Trophoblast cell (in vitro differentiated cells and primary cell): ENCODE results near the gene SP110.

Source experiments
- DNase-seq, 2 donors: peaks; one replicate each; pipeline ENCODE4 v3.0.0-alpha.2; 2016
- H2AFZ ChIP-seq: 2 replicates; pipeline ENCODE4 v1.6.1; 2013; ENCODE audit warnings: low read length, moderate library complexity, mild to moderate bottlenecking; ENCODE audit not compliant: insufficient read depth, poor library complexity
- H2AK5ac ChIP-seq: 2 replicates; pipeline ENCODE4 v1.6.1; 2013; ENCODE audit warnings: mild to moderate bottlenecking, low read length
- H2BK120ac ChIP-seq: 2 replicates; pipeline ENCODE4 v1.6.1; 2013; ENCODE audit warnings: low read length, mild to moderate bottlenecking, moderate library complexity; ENCODE audit not compliant: insufficient read depth, poor library complexity
- H2BK12ac ChIP-seq: 2 replicates; pipeline ENCODE4 v1.6.1; 2013; ENCODE audit warnings: mild to moderate bottlenecking, low read length, moderate library complexity
- H2BK5ac ChIP-seq: 2 replicates; pipeline ENCODE4 v1.6.1; 2013; ENCODE audit warnings: low read length, low read depth, moderate library complexity, mild to moderate bottlenecking; ENCODE audit not compliant: poor library complexity
- H3K14ac ChIP-seq: 2 replicates; pipeline ENCODE4 v1.6.1; 2013; ENCODE audit warnings: mild to moderate bottlenecking, low read length
- H3K18ac ChIP-seq: 2 replicates; pipeline ENCODE4 v1.6.1; 2013; ENCODE audit warnings: mild to moderate bottlenecking, low read length
- H3K23ac ChIP-seq: 2 replicates; pipeline ENCODE4 v1.6.1; 2013; ENCODE audit warnings: low read length
- H3K27ac ChIP-seq: 2 replicates; pipeline ENCODE4 v1.5.1; 2013; ENCODE audit warnings: low read depth, mild to moderate bottlenecking, inconsistent platforms, low read length, moderate library complexity
- H3K27me3 ChIP-seq: 2 replicates; pipeline ENCODE4 v1.6.1; 2013; ENCODE audit warnings: inconsistent platforms, mild to moderate bottlenecking, low read length, moderate library complexity; ENCODE audit not compliant: insufficient read depth
- H3K36me3 ChIP-seq, 2 experiments: 1 replicate in 1 of 2; 2 replicates in 1 of 2; pipeline ENCODE4 v1.6.1; 2013; ENCODE audit warnings: low read length in 2 of 2, mild to moderate bottlenecking in 2 of 2, moderate library complexity in 1 of 2; ENCODE audit not compliant: insufficient read depth in 2 of 2, control insufficient read depth in 1 of 2
- H3K4ac ChIP-seq: 2 replicates; pipeline ENCODE4 v1.6.1; 2013; ENCODE audit warnings: low read depth, mild to moderate bottlenecking, low read length, moderate library complexity
- H3K4me1 ChIP-seq, 2 experiments: 1 replicate in 1 of 2; 2 replicates in 1 of 2; pipeline ENCODE4 v1.6.1; 2013; ENCODE audit warnings: low read length in 2 of 2, mild to moderate bottlenecking in 2 of 2, moderate library complexity in 1 of 2; ENCODE audit not compliant: insufficient read depth in 2 of 2, control insufficient read depth in 1 of 2
- H3K4me2 ChIP-seq: 2 replicates; pipeline ENCODE4 v1.6.1; 2013; ENCODE audit warnings: inconsistent platforms, mild to moderate bottlenecking, low read length, moderate library complexity
- H3K4me3 ChIP-seq: 2 replicates; pipeline ENCODE4 v1.5.1; 2013; ENCODE audit warnings: mild to moderate bottlenecking, low read depth, low read length, inconsistent platforms
- H3K79me1 ChIP-seq: one replicate; pipeline ENCODE4 v1.6.1; 2013; ENCODE audit warnings: low read length
- H3K79me2 ChIP-seq: 2 replicates; pipeline ENCODE4 v1.6.1; 2013; ENCODE audit warnings: low read length, mild to moderate bottlenecking; ENCODE audit not compliant: control insufficient read depth, insufficient read depth, poor library complexity
- H3K9ac ChIP-seq: 2 replicates; pipeline ENCODE4 v1.6.1; 2013; ENCODE audit warnings: mild to moderate bottlenecking, low read length
- H3K9me3 ChIP-seq: 2 replicates; pipeline ENCODE4 v1.6.1; 2013; ENCODE audit warnings: low read depth, mild to moderate bottlenecking, control low read depth, inconsistent platforms, low read length; ENCODE audit not compliant: insufficient read depth
- H4K12ac ChIP-seq: 2 replicates; pipeline ENCODE4 v1.6.1; 2013; ENCODE audit warnings: low read depth, mild to moderate bottlenecking, low read length, moderate library complexity
- H4K8ac ChIP-seq: 2 replicates; pipeline ENCODE4 v1.6.1; 2013; ENCODE audit warnings: low read depth, mild to moderate bottlenecking, low read length, moderate library complexity
- H4K91ac ChIP-seq: one replicate; pipeline ENCODE4 v1.6.1; 2013; ENCODE audit warnings: low read depth, mild to moderate bottlenecking, low read length, moderate library complexity
- WGBS: extraction: QIAGEN DNeasy Blood & Tissue Kit; methylation state at CpG from one replicate; pipeline ENCODE4 v1.1.7; 2013; ENCODE audit warnings: missing lambda C conversion rate; ENCODE audit not compliant: insufficient read length, insufficient coverage; ENCODE audit errors: extremely low coverage; 5-methylcytosine and 5-hydroxymethylcytosine counted together

Gene SP110

DNA sequence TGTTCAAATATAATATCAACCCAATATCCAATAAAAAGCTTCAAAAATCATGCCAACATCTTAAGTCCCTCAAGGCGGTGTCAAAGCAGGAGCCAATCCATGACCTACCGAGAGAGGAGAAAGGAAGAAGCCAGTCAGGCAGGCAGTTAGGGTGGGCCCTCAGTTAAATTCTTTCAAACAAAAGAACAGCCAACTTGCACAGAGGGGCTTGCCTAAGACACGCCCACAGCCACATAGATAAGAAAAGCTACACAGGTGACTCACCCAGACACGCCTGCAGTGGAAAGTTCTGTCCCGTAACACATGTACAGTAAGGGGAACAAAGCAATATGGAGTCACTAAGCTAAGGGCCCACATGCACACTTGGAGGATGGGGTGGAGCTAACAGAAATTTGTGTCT, 61.3 kb downstream of the SP110 start:
- no peak for DNase-seq
- Histone ChIP-seq H3K4me2 (no peak overlapping the region), H2BK120ac (no peak overlapping the region)

DNA sequence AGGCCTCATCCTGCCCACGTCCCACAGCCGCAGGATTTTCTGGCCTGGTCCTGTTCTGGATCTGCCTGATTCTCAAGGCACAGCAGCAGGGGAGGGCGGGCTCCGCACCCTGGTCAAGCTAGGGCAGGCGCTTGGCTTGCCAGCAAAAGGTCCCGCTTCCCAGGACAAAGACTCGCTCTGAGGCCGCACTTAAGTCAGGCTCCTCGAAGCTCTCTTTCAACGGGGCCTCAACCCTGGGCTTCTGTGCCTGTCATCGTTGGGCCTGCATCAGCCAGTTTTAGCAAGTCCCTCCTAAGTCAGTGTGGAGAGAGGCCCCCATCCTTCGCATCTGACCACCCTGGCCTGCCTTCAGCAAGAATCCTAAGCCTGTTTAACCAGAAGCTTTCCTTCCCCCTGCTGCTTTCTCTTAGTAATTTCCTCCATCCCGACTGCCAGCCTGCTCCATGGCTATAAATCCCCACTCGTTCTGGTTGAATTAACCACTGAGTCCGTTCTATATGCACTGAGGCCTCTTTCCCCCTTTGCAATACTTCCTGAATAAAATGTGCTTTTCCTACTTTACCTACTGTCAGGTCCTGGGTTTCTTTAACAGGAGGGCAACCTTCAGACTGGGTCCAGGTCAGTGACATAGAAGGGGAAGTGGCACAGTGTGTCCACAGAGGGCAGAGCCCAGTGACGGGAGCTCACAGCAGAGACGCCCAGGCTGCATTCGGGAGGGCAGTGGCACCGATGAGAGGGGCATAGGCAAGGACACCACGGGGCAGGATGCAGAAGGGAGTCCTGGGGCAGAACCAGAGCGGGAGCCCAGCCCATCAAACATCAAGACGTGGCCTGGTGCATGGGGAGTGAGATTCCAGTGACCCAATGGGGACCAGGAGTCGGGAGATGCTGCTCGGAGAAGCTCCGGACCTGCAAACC, 62.7 kb downstream of the SP110 start:
- Histone ChIP-seq H3K18ac (no peak overlapping the region), H4K8ac (no peak overlapping the region), H4K12ac (no peak overlapping the region), H3K23ac (no peak overlapping the region), H3K4me1 (peaks cover 0 to 2% of the 10 kb centered on the region in 2 experiments), H3K27me3 (no peaks in the 10 kb centered on the region), H2BK5ac (no peak overlapping the region), H2BK12ac (no peak overlapping the region), H3K9ac (no peak overlapping the region), H2AK5ac (no peak overlapping the region), H2BK120ac (no peak overlapping the region), H2AFZ (no peak overlapping the region), H3K36me3 (no peaks in the 10 kb centered on the region), H3K4me3 (no peak overlapping the region), H3K14ac (no peak overlapping the region), H4K91ac (no peak overlapping the region), H3K27ac (no peak overlapping the region), H3K79me1 (no peaks in the 10 kb centered on the region), H3K79me2 (no peaks in the 10 kb centered on the region), H3K4me2 (no peak overlapping the region), H3K9me3 (peaks cover 3% of the 10 kb centered on the region), H3K4ac (no peak overlapping the region)
- no peak for DNase-seq
- no CpG with 5 or more reads among the region's 25 CpGs for WGBS

More for the DNA sequence above, 61.3 kb downstream of the SP110 start:
- Histone ChIP-seq H2BK5ac (no peak overlapping the region), H2BK12ac (no peak overlapping the region), H4K91ac (no peak overlapping the region), H3K4ac (no peak overlapping the region), H3K18ac (no peak overlapping the region), H3K9me3 (peaks cover 3% of the 10 kb centered on the region), H2AFZ (no peak overlapping the region), H3K79me1 (no peaks in the 10 kb centered on the region), H3K27me3 (no peaks in the 10 kb centered on the region), H2AK5ac (no peak overlapping the region), H3K23ac (no peak overlapping the region), H3K9ac (no peak overlapping the region), H3K27ac (no peak overlapping the region), H3K79me2 (no peaks in the 10 kb centered on the region), H3K4me1 (no peaks in the 10 kb centered on the region), H4K8ac (no peak overlapping the region), H4K12ac (no peak overlapping the region), H3K36me3 (no peaks in the 10 kb centered on the region), H3K4me3 (no peak overlapping the region), H3K14ac (no peak overlapping the region)
- no CpG with 5 or more reads among the region's 5 CpGs for WGBS

DNA sequence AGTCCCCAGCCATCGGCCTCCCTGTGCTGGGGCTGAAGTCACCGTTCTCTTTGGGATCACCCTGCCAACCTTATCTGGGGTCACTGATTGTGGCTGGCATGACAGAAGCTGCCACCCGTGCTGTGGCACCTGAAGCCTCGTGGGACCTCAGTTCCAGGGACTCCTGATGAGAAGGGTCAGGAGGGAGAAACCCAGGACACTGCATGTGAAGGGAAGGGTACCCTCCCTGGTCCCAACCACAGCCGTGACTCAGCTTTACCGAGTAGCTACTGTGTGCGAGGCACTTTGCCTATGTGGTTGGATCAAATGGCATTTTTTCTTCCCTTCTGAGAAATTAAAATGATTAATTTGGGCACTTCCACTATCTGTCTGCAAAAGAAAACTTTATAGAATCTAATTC, 64.4 kb downstream of the SP110 start:
- peaks cover 0 to 2% of the 10 kb centered on the region in 2 experiments for H3K4me1 ChIP-seq
- no peak overlapping the region for H2AFZ ChIP-seq
- no peak overlapping the region for H2BK5ac ChIP-seq
- no peak overlapping the region for H2AK5ac ChIP-seq
- H3K27me3 ChIP-seq, result no peaks in the 10 kb centered on the region
- no peaks in the 10 kb centered on the region for H3K79me1 ChIP-seq
- no CpG with 5 or more reads among the region's 7 CpGs for WGBS
- peaks cover 3% of the 10 kb centered on the region for H3K9me3 ChIP-seq
- no peak overlapping the region for H4K91ac ChIP-seq
- no peak overlapping the region for H3K14ac ChIP-seq
- H4K12ac ChIP-seq, result no peak overlapping the region
- no peak overlapping the region for H3K27ac ChIP-seq
- H3K18ac ChIP-seq, result no peak overlapping the region
- H3K23ac ChIP-seq, result no peak overlapping the region
- H3K4me3 ChIP-seq, result no peak overlapping the region
- no peak overlapping the region for H2BK12ac ChIP-seq
- H3K36me3 ChIP-seq, result no peaks in the 10 kb centered on the region
- no peak overlapping the region for H4K8ac ChIP-seq
- no peak overlapping the region for H3K4me2 ChIP-seq
- H2BK120ac ChIP-seq, result no peak overlapping the region
- no peak for DNase-seq
- no peak overlapping the region for H3K9ac ChIP-seq
- H3K79me2 ChIP-seq, result no peaks in the 10 kb centered on the region
- H3K4ac ChIP-seq, result no peak overlapping the region

DNA sequence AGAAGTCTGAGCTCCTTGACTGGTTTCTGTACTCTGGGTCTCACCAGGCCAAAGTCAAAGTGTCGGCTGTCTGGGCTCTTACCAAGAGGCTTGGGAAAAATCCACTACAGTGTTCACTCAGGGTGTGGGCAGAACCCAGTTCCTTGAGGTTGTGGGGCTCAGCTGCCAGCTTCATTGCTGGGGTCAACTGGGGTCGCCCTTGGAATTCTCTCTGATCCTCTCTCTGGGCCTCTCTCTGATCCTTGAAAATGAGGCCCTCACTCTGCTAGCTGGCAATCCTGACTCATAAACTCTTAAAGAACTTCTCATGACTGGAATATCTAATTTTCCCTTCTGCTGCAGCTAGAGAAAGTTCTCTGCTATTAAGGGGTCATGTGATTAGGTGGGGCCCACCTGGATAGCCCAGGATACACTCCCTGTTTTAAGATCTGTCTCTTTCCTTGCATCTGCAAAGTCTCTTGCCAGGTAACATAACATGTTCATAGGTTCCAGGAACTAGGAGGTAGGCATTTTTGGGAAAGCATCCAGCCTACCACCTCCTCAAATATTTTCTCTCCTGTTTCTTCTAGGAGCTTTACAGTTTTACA, 66.3 kb downstream of the SP110 start:
- Histone ChIP-seq H3K9ac (no peak overlapping the region), H2BK120ac (no peak overlapping the region), H3K27ac (no peak overlapping the region), H3K18ac (no peak overlapping the region), H2AFZ (no peak overlapping the region), H3K27me3 (no peaks in the 10 kb centered on the region), H2AK5ac (no peak overlapping the region), H3K79me1 (no peaks in the 10 kb centered on the region), H3K14ac (no peak overlapping the region), H4K12ac (no peak overlapping the region), H4K91ac (no peak overlapping the region), H2BK5ac (no peak overlapping the region), H4K8ac (no peak overlapping the region), H3K9me3 (peaks cover 2% of the 10 kb centered on the region), H3K4me2 (no peak overlapping the region), H3K79me2 (no peaks in the 10 kb centered on the region), H3K36me3 (no peaks in the 10 kb centered on the region), H3K4me3 (no peak overlapping the region), H3K4ac (no peak overlapping the region), H2BK12ac (no peak overlapping the region), H3K23ac (no peak overlapping the region), H3K4me1 (peaks cover 0 to 2% of the 10 kb centered on the region in 2 experiments)
- no CpG with 5 or more reads among the region's 2 CpGs for WGBS
- no peak for DNase-seq
